GM18498 (cell line): ENCODE data around the gene FRRS1L.
"Not testable (repeated sequence)": the region's sequence is repeated elsewhere in the genome, so short reads cannot be mapped to it uniquely, and the experiment has no call there.

Experiments used
- ATAC-seq: cut with Tn5 transposase; IDR thresholded peaks from one replicate; pipeline ENCODE4 v1.9.1; 2021; ENCODE audit warnings: mild to moderate bottlenecking, moderate library complexity; ENCODE audit not compliant: unreplicated experiment

The FRRS1L gene

GRCh38 chr9:109138421-109138820 is 28.6 kb downstream of the FRRS1L start:
- no peak for ATAC-seq

DNA sequence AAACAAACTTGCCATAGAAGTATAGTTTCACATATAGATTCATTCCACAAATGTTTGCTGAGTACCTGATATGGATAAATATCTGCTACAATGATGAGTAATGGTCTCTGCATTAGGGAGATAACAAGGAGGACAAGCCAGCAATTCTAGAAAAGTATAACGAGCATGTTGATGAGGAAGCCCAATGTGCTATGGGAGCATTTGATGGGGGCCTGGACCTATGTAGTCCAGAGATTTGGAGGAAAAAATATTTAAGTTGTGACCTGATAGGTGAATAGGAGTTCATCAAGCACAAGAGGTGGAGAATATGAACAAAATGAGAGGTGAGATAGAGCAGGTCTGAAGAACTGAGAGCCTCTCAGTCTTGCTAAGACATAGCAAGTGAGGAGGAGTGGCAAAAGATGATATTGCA is 32.9 kb downstream of the FRRS1L start:
- no peak for ATAC-seq

DNA sequence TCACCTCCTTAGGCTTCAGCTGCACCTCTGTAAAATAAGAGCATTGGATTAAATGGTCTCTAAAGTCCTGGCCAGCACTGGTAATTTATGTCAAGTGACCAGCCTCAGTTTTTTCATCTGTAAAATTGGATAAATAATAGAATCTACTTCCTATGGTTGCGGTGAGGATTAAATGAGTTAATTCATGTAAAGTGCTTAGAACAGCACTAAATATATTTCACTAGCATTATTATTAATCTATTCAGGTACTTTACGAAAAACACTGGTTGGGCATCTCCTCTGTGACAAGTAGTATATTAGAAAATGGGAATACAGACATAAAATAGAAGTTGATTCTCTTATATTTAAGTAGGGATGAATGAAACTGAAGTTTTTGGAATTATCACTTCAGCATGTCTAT is 33.5 kb downstream of the FRRS1L start:
- ATAC-seq = no peak

DNA sequence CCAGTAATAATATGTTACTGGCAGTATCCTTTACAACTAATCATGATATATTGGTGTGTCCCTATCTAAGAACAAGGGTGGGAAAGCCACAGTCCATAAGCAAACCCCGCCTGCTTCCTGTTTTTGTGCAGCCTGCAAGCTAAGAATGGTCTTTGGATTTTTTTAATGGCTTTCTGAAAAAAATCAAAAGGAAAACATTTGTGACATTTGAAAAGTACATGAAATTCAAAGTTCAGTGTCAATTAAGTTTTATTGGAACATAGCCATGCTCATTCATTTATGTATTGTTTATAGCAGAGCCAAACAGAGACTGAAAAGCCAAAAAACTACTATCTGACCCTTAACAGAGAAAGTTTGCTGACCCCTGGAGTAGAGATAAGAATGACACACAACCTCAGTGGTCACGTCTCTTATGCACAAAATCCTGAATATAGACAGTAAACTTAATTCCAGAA is 34.5 kb downstream of the FRRS1L start:
- ATAC-seq = no peak

DNA sequence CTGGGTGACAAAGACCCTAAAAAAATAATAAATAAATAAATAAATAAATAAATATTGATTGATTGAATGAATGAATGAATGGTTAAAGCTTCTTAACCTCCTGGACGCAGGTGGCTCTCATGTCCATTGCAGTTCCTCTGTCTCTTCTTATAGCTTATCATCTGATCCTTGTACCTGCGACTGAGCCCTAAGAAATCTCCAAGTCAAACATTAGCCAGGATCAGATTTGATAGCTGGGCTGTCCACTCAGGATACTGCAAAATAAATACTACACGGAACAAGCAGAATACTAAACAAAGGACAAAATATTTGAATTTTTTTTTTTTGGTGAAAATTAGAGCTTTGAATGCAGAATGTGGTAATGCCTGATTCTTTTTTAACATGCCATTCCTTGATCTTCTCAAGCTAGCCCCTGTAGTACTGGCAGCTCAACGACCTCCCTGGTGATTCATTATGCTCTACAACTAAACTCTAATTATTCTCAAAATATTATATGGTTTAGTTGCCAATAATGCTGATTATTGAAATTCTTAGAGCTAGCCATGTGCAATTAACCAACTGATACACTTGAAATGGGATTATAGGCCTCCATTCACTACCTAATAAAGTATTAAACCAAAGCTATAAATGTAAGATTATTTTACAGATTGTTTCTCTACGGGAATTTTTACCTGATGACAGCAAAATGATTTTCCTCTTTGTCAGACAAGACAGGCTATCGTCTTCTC is 37.4 kb downstream of the FRRS1L start:
- no peak for ATAC-seq

- not testable (repeated sequence) for ATAC-seq
Measured at GRCh38 chr9:109126671-109127070, 40.4 kb downstream of the FRRS1L start.

DNA sequence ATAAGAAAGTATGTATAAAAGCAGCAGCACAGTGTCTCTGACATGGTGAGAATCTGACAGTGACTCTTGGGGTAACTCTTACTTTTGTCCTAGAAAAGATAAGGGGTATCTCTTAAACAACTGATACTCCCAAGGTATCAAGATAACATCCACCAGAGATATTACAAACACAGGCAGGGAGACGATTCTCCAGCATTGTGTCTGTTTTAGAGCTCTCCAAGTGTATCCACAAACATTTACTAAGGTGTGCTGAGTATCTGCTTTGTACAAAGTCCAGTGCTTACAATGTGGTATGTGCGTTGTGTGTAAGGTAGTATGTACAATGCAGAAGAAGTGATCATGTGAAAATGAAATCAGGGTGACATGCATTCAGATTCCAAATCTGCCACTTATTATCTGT is 42.9 kb downstream of the FRRS1L start:
- no peak for ATAC-seq

DNA sequence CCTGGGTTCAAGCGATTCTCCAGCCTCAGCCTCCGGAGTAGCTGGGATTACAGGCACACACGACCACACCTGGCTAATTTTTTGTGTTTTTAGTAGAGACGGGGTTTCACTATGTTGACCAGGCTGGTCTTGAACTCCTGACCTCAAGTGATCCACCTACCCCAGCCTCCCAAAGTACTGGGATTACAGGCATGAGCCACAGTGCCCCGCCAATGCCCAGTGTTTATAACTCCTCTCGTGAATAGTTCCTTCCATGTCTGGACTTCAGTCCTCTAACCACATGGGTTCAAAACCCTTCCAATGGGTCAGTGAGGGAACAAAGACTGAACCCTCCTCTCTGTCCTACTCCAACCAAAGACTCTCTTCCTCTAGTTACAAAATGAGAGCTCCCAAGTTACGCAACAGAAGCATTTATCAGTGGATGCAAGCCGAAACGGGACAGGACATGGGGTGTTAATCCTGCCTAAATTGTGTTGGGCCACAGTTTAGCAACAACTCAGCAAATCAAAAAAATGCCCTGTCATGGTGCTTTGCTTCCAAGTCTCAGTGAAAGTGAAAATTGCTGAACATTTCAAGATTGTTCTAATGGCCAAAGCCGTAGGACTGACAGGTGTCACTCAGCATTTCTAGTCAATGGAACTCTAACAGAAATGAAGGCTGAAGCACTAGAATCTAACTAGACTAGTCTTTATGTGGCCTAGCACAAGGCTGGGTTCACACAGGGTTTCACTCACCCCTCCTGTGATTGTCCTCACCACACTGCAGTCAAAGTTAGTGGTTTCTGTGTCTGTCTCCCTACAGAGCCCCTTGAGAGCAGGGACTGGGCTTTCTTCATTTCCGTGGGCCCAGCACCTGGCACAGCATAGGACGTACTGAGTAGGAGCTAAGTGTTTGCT is 44.1 kb downstream of the FRRS1L start:
- peak; percentile 38 for ATAC-seq

DNA sequence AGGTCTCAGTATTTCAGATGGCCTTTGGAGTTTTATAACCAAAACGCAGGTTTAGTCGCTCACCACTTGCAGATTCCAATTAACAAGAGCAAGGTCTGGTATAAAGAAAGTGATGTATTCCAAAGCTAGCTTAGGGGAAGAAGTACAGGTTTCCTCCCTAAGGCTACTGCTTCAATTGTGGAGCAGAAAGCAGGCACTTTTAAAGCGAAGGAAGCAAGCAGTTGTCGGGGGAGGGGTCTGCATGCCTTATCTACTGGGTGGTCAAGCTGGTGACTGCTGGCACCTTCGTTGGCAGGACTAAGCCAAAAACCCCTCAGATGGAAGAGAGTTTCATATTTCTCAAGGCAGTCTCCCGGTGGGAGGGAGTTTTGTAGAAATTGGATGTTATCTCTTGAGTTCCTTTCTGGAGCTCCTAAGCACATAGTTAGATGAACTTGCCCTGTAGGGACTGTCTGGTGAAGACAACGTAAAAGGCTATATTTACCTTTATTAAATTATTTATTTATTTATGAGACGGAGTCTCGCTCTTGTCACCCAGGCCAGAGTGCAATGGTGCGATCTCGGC is 45.7 kb downstream of the FRRS1L start:
- ATAC-seq = no peak

GRCh38 chr9:109120204-109120789 is 46.8 kb downstream of the FRRS1L start:
- ATAC-seq = no peak

DNA sequence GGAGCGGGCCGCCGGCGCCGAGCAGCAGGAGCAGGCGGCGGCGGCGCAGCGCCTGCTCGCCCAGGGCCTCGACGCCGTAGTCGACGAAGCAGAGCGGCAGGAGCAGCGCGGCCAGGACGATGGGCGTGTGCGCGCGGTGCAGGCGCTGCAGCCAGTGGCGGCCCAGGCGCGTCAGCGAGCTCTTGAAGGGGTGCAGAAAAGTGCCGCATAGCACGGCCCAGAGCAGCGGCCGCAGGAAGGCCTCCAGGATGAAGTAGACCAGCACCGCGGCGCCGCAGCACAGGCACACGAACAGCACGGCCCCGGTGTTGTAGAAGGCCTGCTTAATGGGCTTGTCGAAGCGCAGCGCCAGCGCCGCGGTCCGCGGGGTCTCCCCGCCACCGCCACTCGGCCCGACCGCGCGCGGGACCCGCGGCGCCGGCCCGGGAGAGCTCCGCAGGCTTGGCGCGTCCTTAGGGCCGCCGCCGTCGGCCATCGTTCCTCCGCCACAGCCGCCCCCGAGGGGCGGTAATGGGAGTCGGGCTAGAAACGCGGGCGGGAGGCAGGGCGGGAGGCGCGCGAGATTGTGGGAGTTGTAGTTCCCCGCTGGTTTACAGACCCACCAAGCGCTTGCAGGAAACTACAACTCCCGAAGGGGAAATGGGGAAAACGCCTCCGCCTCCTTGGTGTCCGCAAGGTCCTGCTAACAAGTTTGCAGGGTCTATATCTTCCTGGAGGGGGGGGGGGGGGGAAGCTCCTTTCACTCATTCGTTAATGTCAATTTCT is 47.4 kb downstream of the FRRS1L start, which contains the start of gene TMEM245:
Gene TMEM245, minus strand, starts transcription at position 509 of the 765 bp plus-strand sequence. Its CDS starts 34 bp downstream, at position 475.
- ATAC-seq = peak; percentile 94

DNA sequence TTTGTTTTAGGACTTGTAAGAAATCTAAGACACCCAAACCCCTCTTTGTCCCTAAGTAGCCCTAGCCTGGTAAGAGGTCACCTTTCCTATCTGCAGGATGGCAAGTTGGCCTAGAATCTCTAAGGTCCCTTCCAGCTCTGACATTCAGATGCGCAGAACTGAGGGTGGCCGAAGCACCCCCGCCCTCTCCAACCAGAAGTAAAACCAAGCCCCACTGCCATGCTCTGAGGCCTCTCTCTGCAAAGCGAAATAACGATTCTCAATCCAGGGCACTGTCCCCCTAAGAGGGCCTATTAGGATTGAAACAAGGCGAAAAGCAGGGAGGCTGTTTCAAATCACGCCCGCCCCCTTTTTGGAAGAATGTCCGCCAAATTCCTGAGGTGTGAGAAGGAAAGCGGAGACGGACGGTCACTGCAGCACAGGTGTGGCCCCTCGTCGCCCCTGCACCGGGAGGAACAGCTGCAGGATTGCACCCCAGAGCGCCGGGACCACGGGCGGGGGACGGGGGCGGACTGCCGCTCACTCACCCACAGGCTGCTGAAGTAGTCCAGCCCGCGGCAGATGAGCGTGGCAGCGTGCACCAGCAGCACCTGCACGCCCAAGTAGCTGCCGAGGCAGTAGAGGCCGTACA is 48.1 kb downstream of the FRRS1L start:
- ATAC-seq = no peak

DNA sequence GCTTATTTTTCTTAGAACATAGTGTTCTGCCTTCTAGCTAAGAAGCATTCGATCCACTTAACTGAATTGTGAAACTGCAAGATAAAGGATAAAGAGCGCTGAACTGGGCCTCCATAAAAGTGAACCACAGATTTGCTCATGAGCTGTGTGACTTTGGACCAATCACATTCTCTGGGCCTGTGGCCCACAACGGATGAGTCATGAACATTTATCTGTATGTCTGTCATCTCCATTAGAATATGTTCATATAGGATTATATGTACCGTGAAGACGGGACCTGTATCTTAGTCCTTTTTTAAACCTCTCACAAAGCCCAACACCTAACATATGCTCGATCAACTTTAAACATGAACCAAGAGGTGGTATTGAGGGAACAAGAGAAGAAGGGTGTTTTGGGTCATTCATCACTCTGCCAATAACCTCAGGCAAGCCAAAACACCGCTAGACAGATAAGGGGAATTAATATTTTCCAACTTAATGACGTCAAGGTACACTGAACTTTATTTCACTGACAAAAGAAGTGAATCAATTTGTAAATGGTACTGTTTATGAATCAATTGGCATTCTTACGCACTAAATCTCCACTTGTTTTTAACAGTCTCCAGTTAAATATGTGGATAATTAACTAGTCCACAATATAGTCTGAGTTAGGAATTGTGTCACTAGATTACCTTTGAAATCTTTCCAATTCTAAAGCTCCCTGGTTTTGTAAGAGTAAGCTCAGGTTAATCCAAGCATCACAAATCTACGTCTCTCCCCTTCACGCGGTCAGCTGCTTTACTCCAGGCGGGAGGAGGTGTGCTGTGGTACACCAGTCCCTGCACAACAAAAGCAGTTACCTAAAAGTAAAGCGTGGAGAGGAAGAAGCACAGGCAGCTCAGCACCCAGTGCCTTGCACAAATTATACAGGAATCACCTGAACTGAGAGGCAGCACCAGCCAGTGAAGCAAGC is 48.9 kb downstream of the FRRS1L start:
- ATAC-seq = no peak

DNA sequence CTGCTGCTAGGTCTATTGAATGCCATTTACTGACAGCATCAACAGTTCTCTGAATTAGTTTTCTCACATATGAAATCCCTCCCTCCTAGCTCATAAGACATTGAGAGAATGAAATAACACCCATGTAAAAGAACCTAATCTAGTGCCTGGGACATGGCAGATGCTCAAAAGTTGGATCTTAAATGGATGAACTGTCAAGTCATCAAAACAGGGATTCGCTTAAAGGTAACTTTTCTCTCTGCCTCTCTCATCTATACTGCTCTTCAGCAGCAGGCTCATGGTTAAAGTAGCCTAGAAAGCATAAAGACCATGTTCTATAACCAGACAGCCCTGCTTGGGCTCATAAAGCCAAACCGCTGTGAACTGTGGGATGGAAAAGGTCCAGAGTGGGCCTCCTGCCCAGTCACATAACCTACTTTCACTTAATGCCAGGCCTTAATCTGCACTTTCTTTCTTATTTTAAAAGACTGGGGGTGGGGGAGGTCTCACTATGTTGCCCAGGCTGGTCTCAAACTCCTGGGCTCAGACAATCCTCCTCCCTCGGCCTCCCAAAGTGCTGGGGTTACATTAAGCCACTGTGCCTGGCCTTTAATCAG is 51.0 kb downstream of the FRRS1L start:
- no peak for ATAC-seq

GRCh38 chr9:109114670-109115069 is 52.4 kb downstream of the FRRS1L start:
- ATAC-seq = no peak

- no peak for ATAC-seq
Measured at GRCh38 chr9:109113892-109114609, 53.0 kb downstream of the FRRS1L start.

GRCh38 chr9:109113254-109113653 is 53.8 kb downstream of the FRRS1L start:
- ATAC-seq = no peak
